Smooth muscle cell (in vitro differentiated cells): ENCODE results near the gene GNA15. TPM values are rescaled to one million over a fixed set of nuclear protein-coding genes. Genes with fewer than 3 reads are reported as not detected.
A peak's percentile ranks its signal among the peaks of the same experiment; 100 is the strongest.

Experiments
- DNase-seq: peaks from one replicate; lab custom pipeline; 2025; ENCODE audit not compliant: unreplicated experiment; lab: John Stamatoyannopoulos, UW
- H2AFZ ChIP-seq: fragments of 200-600 bp; sonication (generic); 2 replicates; pipeline ENCODE4 v1.6.0; 2016; ENCODE audit warnings: antibody characterized with exemption, low read depth, mild to moderate bottlenecking
- H3F3A ChIP-seq: fragments of 200-600 bp; sonication (generic); 2 replicates; pipeline ENCODE4 v1.6.0; 2017; ENCODE audit warnings: antibody characterized with exemption, low read depth
- H3K27ac ChIP-seq: fragments of 200-600 bp; sonication (generic); 2 replicates; pipeline ENCODE4 v1.5.1; 2016; ENCODE audit warnings: low read depth, mild to moderate bottlenecking
- H3K27me3 ChIP-seq: fragments of 200-600 bp; sonication (generic); 2 replicates; pipeline ENCODE4 v1.6.1; 2016; ENCODE audit warnings: low read depth, mild to moderate bottlenecking
- H3K36me3 ChIP-seq: fragments of 200-600 bp; sonication (generic); 2 replicates; pipeline ENCODE4 v1.5.1; 2016; ENCODE audit warnings: low read depth
- H3K4me1 ChIP-seq: fragments of 200-600 bp; sonication (generic); 2 replicates; pipeline ENCODE4 v1.5.1; 2016; ENCODE audit warnings: low read depth
- H3K4me2 ChIP-seq: fragments of 200-600 bp; sonication (generic); 2 replicates; pipeline ENCODE4 v1.6.0; 2016; ENCODE audit warnings: mild to moderate bottlenecking
- H3K4me3 ChIP-seq: fragments of 200-600 bp; sonication (generic); 2 replicates; pipeline ENCODE4 v1.5.1; 2016; ENCODE audit warnings: mild to moderate bottlenecking
- H3K79me2 ChIP-seq: fragments of 200-600 bp; sonication (generic); 2 replicates; pipeline ENCODE4 v1.6.0; 2016; ENCODE audit warnings: low read depth, mild to moderate bottlenecking
- H3K9ac ChIP-seq: fragments of 200-600 bp; sonication (generic); 2 replicates; pipeline ENCODE4 v1.6.0; 2016; ENCODE audit warnings: low read depth
- H3K9me3 ChIP-seq: fragments of 200-600 bp; sonication (generic); replicated peaks from 2 replicates; pipeline ENCODE4 v1.5.1; 2016; ENCODE audit warnings: low read depth
- H4K20me1 ChIP-seq: fragments of 200-600 bp; sonication (generic); 2 replicates; pipeline ENCODE4 v1.6.0; 2016; ENCODE audit warnings: low read depth
- CTCF ChIP-seq: fragments of 200-600 bp; sonication (generic); IDR thresholded peaks from 2 replicates; pipeline ENCODE4 v1.5.1; 2017; ENCODE audit warnings: borderline replicate concordance, mild to moderate bottlenecking, antibody characterized with exemption; ENCODE audit not compliant: insufficient read depth, poor library complexity, severe bottlenecking
- WGBS: methylation state at CpG from one replicate; pipeline ENCODE4 v1.1.7; 2016; ENCODE audit warnings: low lambda C conversion rate; 5-methylcytosine and 5-hydroxymethylcytosine counted together
- polyA plus RNA-seq: library from polyadenylated mRNA; unstranded; fragments of >200 nt; fragmentation: Nextera tagmentation; extraction: Ambion mirVana; gene quantifications from 2 replicates; pipeline ENCODE4 v1.2.1, GENCODE V29; 2016
- total RNA-seq: library from RNA; depleted of rRNA; stranded (reverse); fragments of >200 nt; gene quantifications from 2 replicates; pipeline ENCODE4 v1.2.3, GENCODE V29; 2014

The GNA15 gene
- total and polyA plus RNA-seq, 2 experiments from 2014 or later: 1.2 to 1.8 TPM

- peaks cover 6% of the 10 kb centered on the region for H3K4me1 ChIP-seq
- H3K9ac ChIP-seq: peak overlapping the region; percentile 80
- 96% methylated on average over 30 of the region's 36 CpGs for WGBS
- H3K27ac ChIP-seq: no peak overlapping the region
- H4K20me1 ChIP-seq: peaks cover 26% of the 10 kb centered on the region
- no peak overlapping the region for H3K4me3 ChIP-seq
- no peak overlapping the region for H3K4me2 ChIP-seq
- no peaks in the 10 kb centered on the region for H3K36me3 ChIP-seq
- no peaks in the 10 kb centered on the region for H3K27me3 ChIP-seq
- H3F3A ChIP-seq: no peaks in the 10 kb centered on the region
- H3K9me3 ChIP-seq: no peaks in the 10 kb centered on the region
- no peak for TF ChIP-seq CTCF
- H2AFZ ChIP-seq: no peak overlapping the region
- DNase-seq: no peak
- H3K79me2 ChIP-seq: peaks cover 53% of the 10 kb centered on the region
These were observed 52.1 kb downstream of the GNA15 start for GRCh38 chr19:3187662-3188511.

GRCh38 chr19:3188627-3189596 is 53.1 kb downstream of the GNA15 start:
- Histone ChIP-seq H3K9me3 (no peaks in the 10 kb centered on the region), H3K4me3 (no peak overlapping the region), H3K4me2 (no peak overlapping the region), H3K36me3 (no peaks in the 10 kb centered on the region), H3K27me3 (no peaks in the 10 kb centered on the region), H3F3A (no peaks in the 10 kb centered on the region), H3K79me2 (peaks cover 53% of the 10 kb centered on the region), H3K9ac (no peak overlapping the region), H2AFZ (no peak overlapping the region), H4K20me1 (peaks cover 26% of the 10 kb centered on the region), H3K27ac (no peak overlapping the region), H3K4me1 (peaks cover 6% of the 10 kb centered on the region)
- TF ChIP-seq CTCF: no peak
- 98% methylated on average over 35 of the region's 35 CpGs for WGBS
- DNase-seq: no peak

GRCh38 chr19:3189702-3190469 is 54.1 kb downstream of the GNA15 start:
- DNase-seq: no peak
- Histone ChIP-seq H3K36me3 (no peaks in the 10 kb centered on the region), H3K4me1 (peaks cover 6% of the 10 kb centered on the region), H4K20me1 (peaks cover 26% of the 10 kb centered on the region), H3K27ac (no peak overlapping the region), H3K9ac (no peak overlapping the region), H3K9me3 (no peaks in the 10 kb centered on the region), H3K4me3 (no peak overlapping the region), H3K4me2 (no peak overlapping the region), H2AFZ (no peak overlapping the region), H3K79me2 (peaks cover 53% of the 10 kb centered on the region), H3K27me3 (no peaks in the 10 kb centered on the region), H3F3A (no peaks in the 10 kb centered on the region)
- no peak for TF ChIP-seq CTCF
- WGBS: 96% methylated on average over 28 of the region's 28 CpGs
